A549 (cell line): ENCODE data around the gene RAPGEF5. TPM values are rescaled to one million over a fixed set of nuclear protein-coding genes. Genes with fewer than 3 reads are reported as not detected.

Experiments
- ATAC-seq, 2 experiments: fragments of 200-7000 bp in 1 of 2; fragments of >200 bp in 1 of 2; cut with Nextera tagmentation in 1 of 2; cut with Tn5 transposase in 1 of 2; 3 replicates each; pipeline versions ENCODE4 v1.8.0 to v1.9.1; 2018 to 2020; ENCODE audit warnings: mild to moderate bottlenecking in 1 of 2, moderate library complexity in 1 of 2
- CTCF ChIA-PET: fragments of 300-600 bp; sonication (Branson Sonifier 250); formaldehyde crosslinking; extraction: SDS; loops from one replicate; lab custom pipeline; 2021; ENCODE audit warnings: antibody characterized with exemption, inconsistent platforms; lab: Yijun Ruan, JAX
- POLR2A ChIA-PET: fragments of 350-600 bp; formaldehyde crosslinking; extraction: SDS; loops from one replicate; lab custom pipeline; 2021; ENCODE audit warnings: antibody characterized with exemption, inconsistent platforms; lab: Yijun Ruan, JAX
- DNase-seq, 2 experiments: peaks; one replicate each; pipeline versions ENCODE4 v3.0.0 to v3.0.0-alpha.2; 2011 to 2016; ENCODE audit warnings: low read depth in 1 of 2, low spot score in 1 of 2
- FAIRE-seq: peaks from 2 replicates; lab custom pipeline; 2011; peaks lifted over from hg19 to GRCh38; lab: Jason Lieb, UNC
- H3K27ac ChIP-seq, 2 experiments: fragments of >200 bp; sonication (Bioruptor Twin); formaldehyde crosslinking; 3 replicates each; pipeline ENCODE4 v1.5.1; 2016 to 2017
- H3K4me1 ChIP-seq: fragments of >200 bp; sonication (Bioruptor Twin); formaldehyde crosslinking; 3 replicates; pipeline ENCODE4 v1.6.1; 2016
- H3K4me2 ChIP-seq: fragments of >200 bp; sonication (Bioruptor Twin); formaldehyde crosslinking; 3 replicates; pipeline ENCODE4 v1.6.1; 2016
- H3K4me3 ChIP-seq: fragments of >200 bp; sonication (Bioruptor Twin); formaldehyde crosslinking; 3 replicates; pipeline ENCODE4 v1.5.1; 2016
- H3K9me3 ChIP-seq: fragments of >200 bp; sonication (Bioruptor Twin); formaldehyde crosslinking; 3 replicates; pipeline ENCODE4 v1.6.1; 2016
- CBX8 ChIP-seq: fragments of 200-600 bp; sonication (generic); IDR thresholded peaks from 2 replicates; pipeline ENCODE4 v1.6.1; 2016
- CEBPB ChIP-seq, 2 experiments: fragments of >200 bp in 1 of 2; sonication (Bioruptor Twin) in 1 of 2; formaldehyde crosslinking in 1 of 2; IDR thresholded peaks; 2 replicates each; pipeline ENCODE4 v1.6.1; 2012 to 2016
- CHD2 ChIP-seq: fragments of 150-350 bp; IDR thresholded peaks from 2 replicates; pipeline ENCODE4 v1.6.1; 2014; ENCODE audit warnings: low read length; ENCODE audit not compliant: partially characterized antibody
- ESRRA ChIP-seq: fragments of 150-350 bp; IDR thresholded peaks from 2 replicates; pipeline ENCODE4 v1.6.1; 2014; ENCODE audit warnings: mild to moderate bottlenecking, low read length, borderline replicate concordance
- FOSB ChIP-seq: fragments of 250-450 bp; sonication (Bioruptor Pico); IDR thresholded peaks from 2 replicates; pipeline ENCODE4 v1.5.0; 2020; ENCODE audit warnings: mild to moderate bottlenecking, moderate library complexity
- GATA3 ChIP-seq: IDR thresholded peaks from 2 replicates; pipeline ENCODE4 v1.6.1; 2012; ENCODE audit warnings: borderline replicate concordance
- HDAC2 ChIP-seq: fragments of 200-600 bp; sonication (generic); IDR thresholded peaks from 2 replicates; pipeline ENCODE4 v1.6.1; 2016
- HEYL ChIP-seq: fragments of 250-450 bp; sonication (Bioruptor Pico); IDR thresholded peaks from 2 replicates; pipeline ENCODE4 v1.8.0; 2021; ENCODE audit warnings: mild to moderate bottlenecking, moderate library complexity
- HOXB5 ChIP-seq: fragments of 250-450 bp; sonication (Bioruptor Pico); IDR thresholded peaks from 2 replicates; pipeline ENCODE4 v1.5.0; 2020; ENCODE audit warnings: mild to moderate bottlenecking, moderate library complexity
- JUNB ChIP-seq: fragments of >200 bp; sonication (Bioruptor Twin); formaldehyde crosslinking; IDR thresholded peaks from 2 replicates; pipeline ENCODE4 v1.6.1; 2016
- MAFK ChIP-seq: fragments of 450-650 bp; IDR thresholded peaks from 2 replicates; pipeline ENCODE4 v1.6.1; 2014; ENCODE audit not compliant: partially characterized antibody
- NFE2L2 ChIP-seq: fragments of 150-350 bp; conservative IDR thresholded peaks from 2 replicates; pipeline ENCODE4 v1.6.1; 2014; ENCODE audit warnings: low read length
- NPAS2 ChIP-seq: fragments of 250-450 bp; sonication (Bioruptor Pico); IDR thresholded peaks from 2 replicates; pipeline ENCODE4 v1.8.0; 2022; ENCODE audit warnings: mild to moderate bottlenecking, moderate library complexity, borderline replicate concordance
- PHF8 ChIP-seq: fragments of 200-600 bp; sonication (generic); IDR thresholded peaks from 2 replicates; pipeline ENCODE4 v1.6.1; 2016; ENCODE audit warnings: low read depth, mild to moderate bottlenecking, antibody characterized with exemption, moderate library complexity, borderline replicate concordance
- RCOR1 ChIP-seq: fragments of 150-350 bp; IDR thresholded peaks from 2 replicates; pipeline ENCODE4 v1.6.1; 2014; ENCODE audit warnings: antibody characterized with exemption, low read length, low read depth
- RFX5 ChIP-seq: fragments of 450-650 bp; IDR thresholded peaks from 2 replicates; pipeline ENCODE4 v1.7.1; 2014; ENCODE audit warnings: antibody characterized with exemption, mild to moderate bottlenecking, moderate library complexity
- SMC3 ChIP-seq: fragments of >200 bp; sonication (Bioruptor Twin); formaldehyde crosslinking; IDR thresholded peaks from 3 replicates; pipeline ENCODE4 v1.6.1; 2018; ENCODE audit warnings: inconsistent platforms
- SREBF2 ChIP-seq: fragments of 450-650 bp; IDR thresholded peaks from 2 replicates; pipeline ENCODE4 v1.6.1; 2014; ENCODE audit warnings: mild to moderate bottlenecking, moderate library complexity
- TFCP2L1 ChIP-seq: fragments of 250-450 bp; sonication (Bioruptor Pico); IDR thresholded peaks from 2 replicates; pipeline ENCODE4 v1.5.0; 2021; ENCODE audit warnings: mild to moderate bottlenecking
- TP53 ChIP-seq: fragments of 250-450 bp; sonication (Bioruptor Pico); IDR thresholded peaks from 2 replicates; pipeline ENCODE4 v1.5.0; 2021; ENCODE audit warnings: mild to moderate bottlenecking, moderate library complexity
- ZFP36 ChIP-seq: fragments of 450-650 bp; IDR thresholded peaks from 2 replicates; pipeline ENCODE4 v1.6.1; 2014; ENCODE audit warnings: borderline replicate concordance; ENCODE audit not compliant: partially characterized antibody
- ZNF302 ChIP-seq: fragments of 250-450 bp; sonication (Bioruptor Pico); IDR thresholded peaks from 2 replicates; pipeline ENCODE4 v1.9.0; 2021; ENCODE audit warnings: inconsistent platforms, mild to moderate bottlenecking, moderate library complexity
- WGBS: methylation state at CpG from one replicate; pipeline ENCODE4 v1.1.6; 2017; ENCODE audit errors: missing lambda C conversion rate; 5-methylcytosine and 5-hydroxymethylcytosine counted together
- polyA plus RNA-seq, 4 experiments: library from polyadenylated mRNA; depleted of rRNA in 3 of 4; stranded (reverse); fragments of >200 nt; fragmentation: RNase III in 1 of 4; extraction: RNeasy Plus Mini Kit Qiagen cat#74134 plus additional on column Dnase treatment in 1 of 4; gene quantifications; 2 replicates in 3 of 4; 3 replicates in 1 of 4; pipeline ENCODE4 v1.2.3, GENCODE V29; 2011 to 2017
- TF ChIP-seq, protein P1 (sequence below): fragments of 200-600 bp; sonication (generic); IDR thresholded peaks from 2 replicates; pipeline ENCODE4 v1.6.1; 2016; ENCODE audit warnings: antibody characterized with exemption, mild to moderate bottlenecking, moderate library complexity
- TF ChIP-seq, protein P2 (sequence below): fragments of >200 bp; sonication (Bioruptor Twin); formaldehyde crosslinking; IDR thresholded peaks from 3 replicates; pipeline ENCODE4 v1.6.1; 2016
- TF ChIP-seq, protein P3 (sequence below): fragments of 150-350 bp; IDR thresholded peaks from 2 replicates; pipeline ENCODE4 v1.6.1; 2014; ENCODE audit warnings: low read depth, mild to moderate bottlenecking, low read length
- TF ChIP-seq, protein P4 (sequence below): fragments of 250-450 bp; sonication (Bioruptor Pico); IDR thresholded peaks from 2 replicates; pipeline ENCODE4 v1.5.0; 2020; ENCODE audit warnings: low read depth, mild to moderate bottlenecking, moderate library complexity
- TF ChIP-seq, protein P5 (sequence below): IDR thresholded peaks from 2 replicates; pipeline ENCODE4 v1.6.1; 2012

Gene RAPGEF5
- polyA plus RNA-seq, 2 of the 4 experiments (the other 2 are of a cell fraction), result 0.03 to 0.14 TPM

DNA sequence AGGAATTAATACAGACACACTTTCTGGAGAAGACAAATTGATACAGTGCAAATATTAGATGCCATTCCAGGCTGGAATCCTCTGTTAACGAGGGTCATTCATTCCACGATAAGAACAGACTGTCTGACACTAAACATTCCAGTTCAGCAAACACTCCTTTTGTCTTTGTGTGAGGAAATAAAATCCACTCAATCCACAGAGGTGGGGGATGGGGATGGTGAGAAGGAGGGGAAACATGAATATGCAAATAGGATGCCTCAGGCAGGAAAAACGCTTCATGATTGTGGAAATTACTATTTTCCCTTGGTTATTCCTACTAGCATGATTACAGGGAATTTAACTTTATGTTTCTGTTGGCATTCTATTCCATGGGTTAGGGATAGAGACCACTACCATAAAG lies 214.4 kb downstream of the RAPGEF5 start:
- no peak for TF ChIP-seq CBX8
- TF ChIP-seq MAFK, result no peak
- no peak for TF ChIP-seq ESRRA
- TF ChIP-seq, protein P1, sequence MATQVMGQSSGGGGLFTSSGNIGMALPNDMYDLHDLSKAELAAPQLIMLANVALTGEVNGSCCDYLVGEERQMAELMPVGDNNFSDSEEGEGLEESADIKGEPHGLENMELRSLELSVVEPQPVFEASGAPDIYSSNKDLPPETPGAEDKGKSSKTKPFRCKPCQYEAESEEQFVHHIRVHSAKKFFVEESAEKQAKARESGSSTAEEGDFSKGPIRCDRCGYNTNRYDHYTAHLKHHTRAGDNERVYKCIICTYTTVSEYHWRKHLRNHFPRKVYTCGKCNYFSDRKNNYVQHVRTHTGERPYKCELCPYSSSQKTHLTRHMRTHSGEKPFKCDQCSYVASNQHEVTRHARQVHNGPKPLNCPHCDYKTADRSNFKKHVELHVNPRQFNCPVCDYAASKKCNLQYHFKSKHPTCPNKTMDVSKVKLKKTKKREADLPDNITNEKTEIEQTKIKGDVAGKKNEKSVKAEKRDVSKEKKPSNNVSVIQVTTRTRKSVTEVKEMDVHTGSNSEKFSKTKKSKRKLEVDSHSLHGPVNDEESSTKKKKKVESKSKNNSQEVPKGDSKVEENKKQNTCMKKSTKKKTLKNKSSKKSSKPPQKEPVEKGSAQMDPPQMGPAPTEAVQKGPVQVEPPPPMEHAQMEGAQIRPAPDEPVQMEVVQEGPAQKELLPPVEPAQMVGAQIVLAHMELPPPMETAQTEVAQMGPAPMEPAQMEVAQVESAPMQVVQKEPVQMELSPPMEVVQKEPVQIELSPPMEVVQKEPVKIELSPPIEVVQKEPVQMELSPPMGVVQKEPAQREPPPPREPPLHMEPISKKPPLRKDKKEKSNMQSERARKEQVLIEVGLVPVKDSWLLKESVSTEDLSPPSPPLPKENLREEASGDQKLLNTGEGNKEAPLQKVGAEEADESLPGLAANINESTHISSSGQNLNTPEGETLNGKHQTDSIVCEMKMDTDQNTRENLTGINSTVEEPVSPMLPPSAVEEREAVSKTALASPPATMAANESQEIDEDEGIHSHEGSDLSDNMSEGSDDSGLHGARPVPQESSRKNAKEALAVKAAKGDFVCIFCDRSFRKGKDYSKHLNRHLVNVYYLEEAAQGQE, result no peak
- TF ChIP-seq, protein P2, sequence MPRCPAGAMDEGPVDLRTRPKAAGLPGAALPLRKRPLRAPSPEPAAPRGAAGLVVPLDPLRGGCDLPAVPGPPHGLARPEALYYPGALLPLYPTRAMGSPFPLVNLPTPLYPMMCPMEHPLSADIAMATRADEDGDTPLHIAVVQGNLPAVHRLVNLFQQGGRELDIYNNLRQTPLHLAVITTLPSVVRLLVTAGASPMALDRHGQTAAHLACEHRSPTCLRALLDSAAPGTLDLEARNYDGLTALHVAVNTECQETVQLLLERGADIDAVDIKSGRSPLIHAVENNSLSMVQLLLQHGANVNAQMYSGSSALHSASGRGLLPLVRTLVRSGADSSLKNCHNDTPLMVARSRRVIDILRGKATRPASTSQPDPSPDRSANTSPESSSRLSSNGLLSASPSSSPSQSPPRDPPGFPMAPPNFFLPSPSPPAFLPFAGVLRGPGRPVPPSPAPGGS, result no peak
- TF ChIP-seq GATA3, result no peak
- TF ChIP-seq HOXB5, result no peak
- no peak for TF ChIP-seq SMC3
- no peak for TF ChIP-seq NPAS2 (CRISPR knock-in tag)
- no peak for TF ChIP-seq CHD2
- no peak for TF ChIP-seq ZNF302 (CRISPR knock-in tag)
- no peak for TF ChIP-seq RCOR1
- no peak for TF ChIP-seq SREBF2
- TF ChIP-seq, protein P3, sequence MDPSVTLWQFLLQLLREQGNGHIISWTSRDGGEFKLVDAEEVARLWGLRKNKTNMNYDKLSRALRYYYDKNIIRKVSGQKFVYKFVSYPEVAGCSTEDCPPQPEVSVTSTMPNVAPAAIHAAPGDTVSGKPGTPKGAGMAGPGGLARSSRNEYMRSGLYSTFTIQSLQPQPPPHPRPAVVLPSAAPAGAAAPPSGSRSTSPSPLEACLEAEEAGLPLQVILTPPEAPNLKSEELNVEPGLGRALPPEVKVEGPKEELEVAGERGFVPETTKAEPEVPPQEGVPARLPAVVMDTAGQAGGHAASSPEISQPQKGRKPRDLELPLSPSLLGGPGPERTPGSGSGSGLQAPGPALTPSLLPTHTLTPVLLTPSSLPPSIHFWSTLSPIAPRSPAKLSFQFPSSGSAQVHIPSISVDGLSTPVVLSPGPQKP, result no peak
- no peak for TF ChIP-seq TFCP2L1 (CRISPR knock-in tag)
- no peak for TF ChIP-seq PHF8
- TF ChIP-seq CEBPB (IDR thresholded peaks at IDR 0.05), result no peak
- TF ChIP-seq TP53, result no peak
- FAIRE-seq (no peak), ATAC-seq (no peak), DNase-seq (no peak)
- ChIA-PET CTCF (interaction anchor here (0.6 to 1.1 kb wide), 3 partner anchors 14 to 1129 kb away, joined by 3 read pairs; no protein-coding TSS in a partner anchor), POLR2A (no interaction called here)
- Histone ChIP-seq H3K4me2 (no peak overlapping the region), H3K4me1 (no peaks in the 10 kb centered on the region), H3K27ac (no peak overlapping the region), H3K4me3 (no peak overlapping the region), H3K9me3 (no peaks in the 10 kb centered on the region)
- 14% methylated on average over 3 of the region's 3 CpGs for WGBS

DNA sequence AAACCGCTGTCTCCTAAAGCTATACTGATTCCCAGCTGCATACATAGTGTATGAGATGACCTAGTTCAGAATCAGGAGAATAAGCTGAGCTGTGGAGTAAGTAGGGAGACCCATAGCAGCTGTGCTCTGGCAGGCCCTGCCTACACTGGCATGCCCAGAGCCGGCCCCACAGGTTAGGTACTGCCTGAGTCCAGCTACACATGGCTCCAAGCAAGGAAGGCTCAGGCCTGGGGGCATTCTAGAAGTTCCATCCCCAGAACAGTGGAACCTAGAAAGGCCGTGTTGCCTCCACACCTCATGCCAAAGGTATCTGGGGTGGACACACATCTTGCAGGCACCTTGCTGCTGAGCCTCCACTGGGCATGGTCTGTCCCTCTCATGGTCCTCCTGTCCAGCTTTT lies 215.6 kb downstream of the RAPGEF5 start:
- WGBS, result 19% methylated on average over 1 of the region's 3 CpGs
- Histone ChIP-seq H3K27ac (no peak overlapping the region), H3K4me1 (no peaks in the 10 kb centered on the region), H3K4me3 (no peak overlapping the region), H3K9me3 (no peaks in the 10 kb centered on the region), H3K4me2 (no peak overlapping the region)
- no peak for DNase-seq
- no peak for FAIRE-seq
- no peak for TF ChIP-seq RFX5
- TF ChIP-seq, protein P1, result no peak
- no peak for TF ChIP-seq ZFP36
- TF ChIP-seq HEYL (CRISPR knock-in tag), result no peak
- no peak for TF ChIP-seq NFE2L2
- TF ChIP-seq, protein P4, sequence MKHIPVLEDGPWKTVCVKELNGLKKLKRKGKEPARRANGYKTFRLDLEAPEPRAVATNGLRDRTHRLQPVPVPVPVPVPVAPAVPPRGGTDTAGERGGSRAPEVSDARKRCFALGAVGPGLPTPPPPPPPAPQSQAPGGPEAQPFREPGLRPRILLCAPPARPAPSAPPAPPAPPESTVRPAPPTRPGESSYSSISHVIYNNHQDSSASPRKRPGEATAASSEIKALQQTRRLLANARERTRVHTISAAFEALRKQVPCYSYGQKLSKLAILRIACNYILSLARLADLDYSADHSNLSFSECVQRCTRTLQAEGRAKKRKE (CRISPR knock-in tag), result no peak
- TF ChIP-seq ESRRA, result no peak
- no peak for TF ChIP-seq TP53
- no peak for TF ChIP-seq MAFK
- no peak for TF ChIP-seq JUNB
- TF ChIP-seq, protein P5, sequence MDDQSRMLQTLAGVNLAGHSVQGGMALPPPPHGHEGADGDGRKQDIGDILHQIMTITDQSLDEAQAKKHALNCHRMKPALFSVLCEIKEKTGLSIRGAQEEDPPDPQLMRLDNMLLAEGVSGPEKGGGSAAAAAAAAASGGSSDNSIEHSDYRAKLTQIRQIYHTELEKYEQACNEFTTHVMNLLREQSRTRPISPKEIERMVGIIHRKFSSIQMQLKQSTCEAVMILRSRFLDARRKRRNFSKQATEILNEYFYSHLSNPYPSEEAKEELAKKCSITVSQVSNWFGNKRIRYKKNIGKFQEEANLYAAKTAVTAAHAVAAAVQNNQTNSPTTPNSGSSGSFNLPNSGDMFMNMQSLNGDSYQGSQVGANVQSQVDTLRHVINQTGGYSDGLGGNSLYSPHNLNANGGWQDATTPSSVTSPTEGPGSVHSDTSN, result no peak
- no peak for TF ChIP-seq CBX8
- no peak for TF ChIP-seq ZNF302 (CRISPR knock-in tag)
- TF ChIP-seq FOSB (CRISPR knock-in tag), result no peak
- TF ChIP-seq HDAC2, result no peak
- ChIA-PET CTCF (interaction anchor here (0.8 to 1.2 kb wide), 3 partner anchors 13 to 166 kb away, joined by 3 read pairs; no protein-coding TSS in a partner anchor), POLR2A (no interaction called here)
- no peak for ATAC-seq
